Activated CD8-positive, alpha-beta memory T cell treated with anti-CD3 and anti-CD28 coated beads, Interleukin-2, amount 50 U/mL, for 4 hours (primary cell): ENCODE data around the gene LRP11.
"Not testable (repeated sequence)": the region's sequence is repeated elsewhere in the genome, so short reads cannot be mapped to it uniquely, and the experiment has no call there.

Experiments used
- DNase-seq: peaks from one replicate; pipeline ENCODE4 v3.0.0-alpha.2; 2020

LRP11 gene

DNA sequence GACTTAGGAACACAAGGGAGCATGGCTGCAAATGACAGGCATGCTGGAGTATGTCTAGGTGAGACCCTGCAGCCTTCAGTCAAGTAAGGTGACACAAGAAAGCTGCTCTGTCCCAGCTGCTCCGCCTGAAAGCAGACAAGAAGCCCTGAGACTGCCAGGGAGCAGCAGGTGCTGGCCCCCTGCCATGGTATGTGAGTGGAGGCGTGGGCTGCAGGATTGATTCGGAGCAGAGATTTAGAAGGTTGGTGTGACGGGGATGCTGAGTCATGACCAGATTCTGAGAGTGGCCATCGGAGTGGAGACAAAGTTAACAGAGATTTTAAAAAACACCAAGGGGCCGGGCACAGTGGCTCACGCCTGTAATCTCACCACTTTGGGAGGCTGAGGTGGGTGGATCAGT is 17.8 kb downstream of the LRP11 start:
- DNase-seq, result no peak

DNA sequence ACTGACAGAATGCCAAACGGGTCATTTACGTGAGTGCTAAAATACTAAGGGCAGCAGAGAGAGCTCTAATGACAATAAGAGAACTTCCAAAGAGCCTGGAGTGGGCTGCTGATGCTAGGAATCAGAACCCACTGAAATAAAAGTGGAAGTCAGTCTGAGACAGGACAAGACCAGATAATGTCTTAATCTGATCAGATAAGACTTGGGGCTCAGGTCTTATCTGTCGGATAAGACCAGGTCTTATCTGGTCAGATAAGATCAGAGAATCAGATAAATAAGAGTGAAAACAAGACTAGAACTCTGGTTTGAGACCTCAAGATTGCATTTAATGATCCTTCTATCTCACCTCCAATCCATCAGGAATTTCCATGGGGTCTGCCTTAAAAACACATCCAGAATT is 18.6 kb downstream of the LRP11 start:
- DNase-seq, result no peak

DNA sequence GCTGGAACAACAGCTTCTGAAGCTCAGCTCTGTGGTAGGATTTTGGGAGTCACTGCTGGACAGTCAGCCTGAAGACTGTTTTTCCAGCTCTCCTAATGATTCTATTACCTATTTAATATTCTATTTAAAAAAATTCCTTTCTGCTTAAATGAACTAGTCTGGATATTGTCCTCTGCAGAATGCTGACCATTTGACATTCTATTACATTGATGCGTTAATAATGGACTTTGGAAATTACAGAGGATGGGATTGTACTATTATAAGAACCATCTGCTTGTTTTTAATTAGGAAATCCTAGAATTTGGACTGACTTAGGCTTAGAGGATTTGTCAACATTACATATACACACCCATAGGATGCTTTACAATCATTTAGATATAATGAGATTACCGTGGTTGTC is 19.7 kb downstream of the LRP11 start:
- no peak for DNase-seq

DNA sequence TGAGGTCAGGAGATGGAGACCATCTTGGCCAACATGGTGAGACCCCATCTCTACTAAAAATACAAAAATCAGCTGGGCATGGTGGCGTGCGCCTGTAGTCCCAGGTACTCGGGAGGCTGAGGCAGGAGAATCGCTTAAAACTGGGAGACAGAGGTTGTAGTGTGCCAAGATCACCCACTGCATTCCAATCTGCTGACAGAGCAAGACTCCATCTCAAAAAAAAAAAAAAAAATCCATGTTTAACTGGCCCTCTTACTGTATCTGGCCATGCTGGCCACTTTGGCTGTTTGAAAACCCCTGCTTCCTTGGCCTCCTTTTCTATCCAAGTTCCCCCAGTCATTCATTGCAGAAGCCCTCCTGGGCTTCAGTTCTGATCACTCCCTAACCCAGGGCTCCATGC is 20.1 kb downstream of the LRP11 start:
- not testable (repeated sequence) for DNase-seq

DNA sequence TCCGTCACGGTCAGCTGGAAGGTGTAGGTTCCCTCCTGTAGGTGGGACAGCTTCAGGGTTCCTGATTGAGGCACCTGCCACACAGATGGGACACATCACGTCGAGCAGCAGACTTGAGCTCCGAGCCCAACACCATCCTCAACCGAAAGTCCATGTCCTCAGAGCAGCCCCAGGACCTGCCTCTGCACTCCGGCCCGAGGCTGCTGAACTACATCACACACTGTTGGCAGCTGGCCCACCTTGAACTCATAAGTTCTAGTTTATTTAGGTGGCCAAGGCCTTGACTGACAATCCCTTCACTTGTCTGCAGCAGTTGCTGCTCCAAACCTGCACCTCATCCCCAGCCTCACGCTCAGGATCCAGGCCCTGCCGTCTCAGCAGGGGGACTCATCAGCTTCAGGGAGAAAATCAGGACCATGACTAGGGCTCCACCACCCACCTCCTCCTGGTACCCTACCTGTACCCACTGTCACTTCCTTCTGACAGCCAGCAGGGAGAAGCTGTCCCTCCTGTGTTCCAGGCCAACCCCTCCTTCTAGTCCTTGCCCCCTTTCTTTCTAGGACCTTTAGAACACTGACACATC is 21.0 kb downstream of the LRP11 start:
- DNase-seq, result no peak

DNA sequence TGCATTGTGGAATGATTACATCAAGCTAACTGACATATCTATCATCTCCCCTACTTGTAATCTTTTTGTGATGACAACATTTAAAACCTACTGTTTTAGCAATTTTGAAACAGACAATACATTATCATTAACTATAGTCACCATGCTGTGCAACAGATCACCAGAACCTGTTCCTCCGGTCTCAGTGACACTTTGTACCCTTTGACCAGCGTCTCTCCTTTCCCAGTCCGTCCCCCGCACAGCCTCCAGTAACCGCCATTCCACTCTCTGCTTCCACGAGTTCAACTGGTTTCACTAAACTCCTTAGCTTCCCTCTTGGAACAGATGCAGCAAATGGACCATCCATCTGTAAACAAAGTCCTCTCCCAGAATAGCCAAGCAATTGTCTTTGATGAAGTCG is 21.8 kb downstream of the LRP11 start:
- no peak for DNase-seq

DNA sequence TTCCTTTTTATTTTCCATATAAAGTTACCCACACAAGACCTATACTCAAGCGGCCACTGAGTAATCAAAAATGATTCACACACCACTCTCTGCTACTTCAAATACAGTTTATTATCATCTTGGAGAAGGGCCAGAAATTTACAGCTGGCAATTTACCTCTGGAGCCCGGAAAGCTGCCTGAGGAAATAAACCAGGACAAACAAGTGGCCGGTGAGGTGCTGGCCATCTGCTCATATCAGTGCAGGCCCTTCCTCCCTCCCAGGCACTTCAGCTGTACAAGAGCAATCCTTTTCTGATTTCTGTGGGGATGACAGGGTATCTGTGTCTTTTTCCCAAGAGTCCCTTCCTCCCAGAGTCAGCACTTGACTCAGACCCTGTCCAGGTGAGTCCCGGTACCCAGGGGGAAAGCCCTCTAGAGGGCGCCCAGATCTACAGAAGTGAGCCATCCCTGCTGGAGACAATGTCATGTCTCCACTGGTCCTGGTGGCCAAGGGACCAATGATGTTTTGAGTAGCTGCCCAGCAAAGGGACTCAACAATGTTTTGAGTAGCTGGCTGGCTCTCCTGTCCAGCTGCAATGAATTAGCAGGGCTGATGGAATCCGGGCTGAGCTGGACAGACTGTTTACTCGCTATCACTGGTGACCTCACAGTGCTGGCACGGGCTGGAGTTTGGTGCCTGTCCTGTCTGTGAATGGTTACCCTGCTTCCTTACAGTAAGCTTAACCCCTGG is 23.6 kb downstream of the LRP11 start:
- peak; percentile 37 for DNase-seq

DNA sequence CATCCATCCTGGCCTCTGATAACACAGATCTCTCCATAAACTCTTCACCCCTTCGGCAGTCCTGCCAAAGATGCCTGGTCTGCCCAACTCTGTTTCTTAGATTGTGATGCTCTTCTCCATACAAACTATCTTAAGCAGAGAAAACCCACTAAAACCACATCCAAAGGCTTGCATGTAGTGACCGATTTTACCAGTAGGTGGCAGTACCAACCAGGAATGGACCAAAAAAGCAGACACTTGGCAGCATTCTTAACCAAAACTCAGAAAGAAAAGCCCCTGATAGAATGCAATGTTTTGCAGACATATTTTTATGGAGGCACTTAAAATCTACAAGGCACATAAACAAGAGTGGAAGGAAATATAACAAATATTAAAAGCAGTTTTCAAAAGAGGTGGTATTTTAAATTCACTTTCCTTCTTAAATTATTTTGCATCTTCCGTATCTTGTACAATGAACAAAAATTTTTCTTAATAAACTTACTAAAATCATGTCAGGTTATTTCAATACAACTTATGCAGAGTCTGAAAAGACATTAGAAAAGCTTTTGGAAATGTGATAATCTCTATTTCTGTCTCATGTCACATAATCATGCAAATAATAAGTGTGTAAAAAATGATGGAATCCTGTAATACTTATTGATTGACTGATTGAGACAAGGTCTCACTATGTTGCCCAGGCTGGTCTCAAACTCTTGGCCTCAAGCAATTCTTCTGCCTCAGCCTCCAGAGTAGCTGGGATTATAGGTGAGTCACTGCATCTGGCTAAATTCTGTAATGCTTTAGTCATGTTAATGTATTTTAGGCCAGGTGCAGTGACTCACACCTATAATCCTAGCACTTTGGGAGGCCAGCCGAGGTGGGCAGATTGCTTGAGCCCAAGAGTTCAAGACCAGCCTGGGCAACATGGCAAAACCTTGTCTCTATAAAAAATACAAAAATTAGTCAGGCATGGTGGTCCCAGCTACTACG is 29.4 kb downstream of the LRP11 start:
- peak; percentile 72 for DNase-seq

DNA sequence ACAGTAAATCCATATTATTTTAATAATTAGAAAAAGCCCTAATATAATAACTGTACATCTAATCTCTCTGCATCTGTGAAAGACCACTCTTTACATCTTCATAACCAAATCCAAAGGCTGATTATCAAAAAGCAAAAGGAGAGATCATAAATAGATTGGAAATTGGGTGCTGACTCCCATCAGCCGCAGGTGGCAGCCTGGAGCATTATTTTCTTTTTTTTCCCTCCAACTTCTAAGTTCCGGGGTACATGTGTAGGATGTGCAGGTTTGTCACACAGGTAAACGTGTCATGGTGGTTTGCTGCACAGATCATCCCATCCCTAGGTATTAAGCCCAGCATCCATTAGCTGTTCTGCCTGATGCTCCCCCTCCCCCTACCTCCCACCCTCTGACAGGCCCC is 30.5 kb downstream of the LRP11 start:
- no peak for DNase-seq

DNA sequence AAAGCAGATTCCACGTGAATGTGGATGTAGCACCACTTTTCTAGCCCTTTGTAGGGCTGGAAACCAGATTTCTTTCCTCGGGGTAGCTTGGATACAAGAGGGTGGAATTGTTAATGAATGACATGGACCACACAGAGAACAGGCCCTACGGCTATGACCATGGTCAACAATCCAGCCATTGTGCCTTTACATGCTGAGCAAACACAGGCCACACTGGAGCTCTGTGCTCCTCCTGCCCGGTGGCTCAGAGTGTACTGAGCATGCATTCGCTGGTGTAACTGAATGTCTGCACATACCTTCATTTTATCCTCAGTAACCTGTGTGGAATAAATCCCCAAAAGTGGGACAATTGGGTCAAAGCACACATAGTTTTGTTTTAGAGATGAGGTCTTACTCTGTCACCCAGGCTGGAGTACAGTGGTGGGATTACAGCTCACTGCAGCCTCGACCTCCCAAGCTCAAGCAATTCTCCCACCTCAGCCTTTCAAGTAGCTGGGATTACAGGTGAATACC is 32.8 kb downstream of the LRP11 start:
- no peak for DNase-seq

DNA sequence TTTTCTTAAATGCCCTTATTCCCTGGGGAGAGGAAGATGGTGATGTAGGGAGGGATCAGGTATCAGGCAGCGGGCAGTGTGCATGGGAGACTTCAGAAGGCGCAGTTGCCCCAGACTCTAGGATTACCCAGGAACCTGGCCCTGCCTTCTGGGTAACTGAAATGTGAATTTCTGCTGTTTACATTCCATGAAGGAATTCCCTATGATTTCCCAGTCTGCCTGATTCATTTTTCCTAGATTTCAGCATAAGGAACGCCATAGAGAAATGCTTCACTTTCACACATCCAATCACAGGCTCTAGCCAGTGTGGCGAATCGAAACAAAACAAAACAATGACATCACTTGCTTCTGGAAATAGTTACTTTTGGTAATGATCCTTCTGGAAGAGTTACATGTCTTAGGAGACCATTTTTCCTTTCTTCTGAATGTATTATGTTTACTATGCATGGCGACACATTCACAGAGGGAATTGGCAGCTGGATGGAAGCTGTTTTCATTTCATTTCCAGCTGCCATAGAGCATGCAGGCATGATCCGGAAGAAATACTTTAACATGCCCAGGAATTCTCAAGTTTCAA is 33.3 kb downstream of the LRP11 start:
- DNase-seq, result no peak

DNA sequence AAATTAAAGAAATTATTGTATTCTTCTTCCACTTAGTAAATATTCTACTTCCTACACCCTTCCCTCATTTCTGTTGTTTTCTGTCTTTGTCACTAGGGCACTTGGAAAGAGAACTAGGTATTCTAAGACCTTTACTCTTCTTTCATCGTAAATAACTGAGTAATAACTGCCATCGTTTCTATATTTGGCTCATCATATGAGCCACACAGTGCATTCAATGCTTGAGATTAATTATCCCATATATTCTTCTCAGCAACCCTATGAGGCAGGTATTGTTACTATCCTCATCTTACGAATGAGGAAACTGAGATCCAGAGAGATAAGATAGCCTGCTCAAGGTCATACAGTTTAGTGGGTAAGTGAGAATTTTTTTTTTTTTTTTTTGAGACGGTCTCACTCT is 38.9 kb downstream of the LRP11 start:
- no peak for DNase-seq

DNA sequence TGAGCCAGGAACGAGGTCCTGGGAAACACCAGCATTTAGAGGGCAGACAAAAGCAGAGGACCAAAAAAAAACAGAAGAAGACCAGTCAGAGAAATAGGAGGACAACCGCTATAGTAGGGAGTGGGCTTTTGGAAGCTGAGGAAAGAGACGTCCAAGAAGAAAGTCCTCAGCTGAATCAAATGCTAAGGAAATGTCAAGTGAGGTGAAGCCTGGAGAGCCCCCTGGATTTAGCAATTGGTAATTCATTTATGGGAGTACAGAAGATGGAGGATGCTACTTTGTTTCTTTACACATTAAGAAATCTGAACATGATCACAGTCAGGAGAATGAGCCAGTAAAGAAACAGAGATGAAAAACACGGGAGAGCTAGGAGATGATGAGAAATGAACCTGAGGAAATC is 41.1 kb downstream of the LRP11 start:
- no peak for DNase-seq

DNA sequence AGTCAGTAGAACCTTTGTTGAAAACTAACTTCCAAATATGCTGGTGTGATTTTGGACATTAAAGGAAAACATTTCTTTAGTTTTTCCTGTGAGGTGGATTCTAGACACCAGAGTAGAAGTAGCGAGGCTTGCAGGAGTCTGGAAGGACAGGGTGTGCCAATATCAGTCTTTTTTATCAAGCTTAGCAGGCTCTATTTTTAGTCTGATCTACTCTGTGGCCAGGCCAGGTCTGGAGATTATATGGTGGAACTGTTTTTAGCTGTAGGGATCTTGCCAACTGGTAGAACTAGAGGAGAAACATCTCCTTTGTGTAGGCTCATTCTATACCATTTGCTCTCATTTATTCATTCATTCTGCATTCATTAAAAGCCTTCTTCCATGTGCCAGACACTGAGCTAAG is 42.7 kb downstream of the LRP11 start:
- DNase-seq, result no peak

DNA sequence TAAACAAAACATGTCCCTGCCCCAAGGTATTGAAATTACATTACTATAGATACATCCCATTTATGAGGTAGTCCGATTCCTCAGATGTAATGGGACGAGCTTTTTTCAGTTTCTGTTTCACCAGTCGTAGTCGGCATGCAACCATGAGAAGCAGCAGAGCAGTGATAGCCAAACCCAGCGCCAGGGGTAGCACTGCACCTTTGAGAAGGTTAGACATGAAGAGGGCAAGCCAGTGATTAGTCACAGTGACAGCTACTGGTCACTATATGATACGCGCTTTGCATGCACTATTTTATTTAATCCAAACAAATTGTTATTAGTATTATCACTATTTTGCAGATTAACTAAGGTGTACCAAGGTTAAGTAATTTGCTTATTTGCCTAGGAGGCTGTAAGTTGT is 43.7 kb downstream of the LRP11 start:
- no peak for DNase-seq

DNA sequence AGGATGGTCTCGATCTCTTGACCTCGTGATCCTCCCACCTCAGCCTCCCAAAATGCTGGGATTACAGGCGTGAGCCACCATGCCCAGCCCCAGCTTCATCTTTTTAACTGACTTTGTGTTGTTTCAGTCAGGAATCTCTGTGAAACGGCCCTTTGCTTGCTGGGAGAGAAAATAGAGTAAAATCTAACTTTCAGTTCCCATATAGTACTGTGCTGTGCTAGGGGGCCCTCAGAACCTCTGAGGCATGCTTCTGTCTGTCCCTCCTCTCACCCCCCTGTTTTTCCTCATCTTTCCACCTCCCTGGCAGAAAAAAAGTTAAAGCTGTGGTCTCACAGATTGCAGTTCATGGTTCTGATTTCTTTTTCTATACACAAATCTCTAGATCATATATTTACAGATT is 48.4 kb downstream of the LRP11 start:
- DNase-seq, result no peak

DNA sequence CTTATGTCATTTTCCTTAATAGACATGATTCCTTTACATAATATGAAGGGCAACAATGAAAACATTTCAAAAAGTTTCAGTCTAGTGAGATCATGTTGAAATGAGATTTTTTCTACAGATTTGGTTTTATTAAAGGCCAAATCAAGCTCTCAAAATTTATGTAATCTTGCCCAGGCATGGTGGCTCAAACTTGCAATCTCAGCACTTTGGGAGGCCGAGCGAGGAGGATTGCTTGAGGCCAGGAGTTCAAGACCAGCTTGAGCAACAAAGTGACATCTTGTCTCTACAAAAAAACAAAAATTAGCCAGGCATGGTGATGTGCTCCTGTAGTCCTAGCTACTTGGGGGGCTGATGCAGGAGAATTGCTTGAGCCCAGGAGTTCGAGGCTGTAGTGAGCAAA is 50.8 kb downstream of the LRP11 start:
- DNase-seq, result no peak

DNA sequence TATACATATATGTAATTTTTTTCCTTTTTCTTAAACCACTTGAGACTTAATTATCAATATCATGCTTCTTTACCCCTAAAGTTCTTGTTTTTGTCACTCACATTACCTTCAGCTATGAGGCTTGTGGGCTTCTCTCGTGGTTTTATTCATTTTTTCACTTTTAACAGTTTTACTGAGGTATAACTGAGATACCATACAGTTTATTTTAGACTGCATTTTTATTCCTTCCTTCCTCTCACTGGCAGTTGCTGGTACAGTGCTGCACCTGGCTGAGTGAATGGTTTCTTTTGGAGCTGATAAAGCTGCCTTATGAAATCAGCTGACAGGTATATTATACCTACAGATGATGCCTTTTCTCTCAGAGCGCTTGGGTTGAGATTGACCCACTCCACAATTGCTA is 54.4 kb downstream of the LRP11 start:
- no peak for DNase-seq

DNA sequence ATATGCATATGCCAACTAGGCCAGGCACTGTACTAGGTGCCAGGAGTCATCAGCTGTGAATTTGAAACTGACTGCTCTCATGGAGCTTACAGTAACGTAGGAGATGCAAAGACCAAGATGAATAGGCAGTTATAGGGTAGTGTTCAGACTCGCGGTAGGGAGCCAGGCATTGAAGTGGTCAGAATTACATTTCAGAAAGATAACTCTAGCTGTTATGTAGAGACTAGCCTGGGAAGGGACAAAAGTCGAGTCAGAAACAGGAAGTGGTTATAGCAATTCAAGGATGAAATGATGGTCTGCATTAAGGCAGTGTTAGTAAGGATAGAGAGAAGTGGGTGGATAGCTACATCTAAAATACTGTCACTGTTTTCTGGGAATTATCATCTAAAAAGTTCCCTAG is 58.0 kb downstream of the LRP11 start:
- no peak for DNase-seq

DNA sequence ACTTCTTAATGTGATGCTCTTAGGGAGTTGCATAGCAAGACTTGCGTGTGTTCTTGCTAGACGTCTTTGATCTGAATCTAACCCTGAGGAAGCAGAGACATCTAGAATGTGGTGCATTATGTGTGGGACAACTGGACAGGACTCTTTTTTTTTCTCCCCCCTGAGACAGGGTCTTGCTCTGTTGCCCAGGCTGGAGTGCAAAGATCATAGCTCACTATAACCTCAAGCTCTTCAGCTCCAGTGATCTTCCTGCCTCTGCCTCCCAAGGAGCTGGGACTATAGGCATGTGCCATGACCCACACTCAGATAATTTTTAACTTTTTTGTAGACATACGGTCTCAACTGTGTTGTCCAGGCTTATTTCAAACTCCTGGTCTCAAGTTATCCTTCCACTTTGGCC is 80.6 kb downstream of the LRP11 start:
- DNase-seq, result no peak

DNA sequence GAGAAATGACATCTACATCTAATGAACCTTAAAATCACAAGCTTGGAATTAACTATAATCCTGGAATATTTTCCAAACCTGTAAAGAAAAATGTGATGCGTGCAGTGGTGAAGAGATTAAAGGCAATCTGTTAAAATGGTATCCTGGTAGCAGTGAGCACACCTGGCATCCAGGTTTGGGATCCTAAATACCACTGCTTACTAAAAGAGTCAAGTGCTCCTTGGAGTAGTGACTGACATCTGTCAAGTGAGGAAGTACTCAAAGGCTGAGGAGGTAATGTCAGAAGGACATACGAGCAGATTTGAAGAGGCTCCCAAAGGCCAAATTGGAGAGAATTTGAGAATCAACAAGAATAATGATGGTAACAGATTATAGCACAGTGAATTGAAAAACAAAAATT is 81.8 kb downstream of the LRP11 start:
- DNase-seq, result no peak

DNA sequence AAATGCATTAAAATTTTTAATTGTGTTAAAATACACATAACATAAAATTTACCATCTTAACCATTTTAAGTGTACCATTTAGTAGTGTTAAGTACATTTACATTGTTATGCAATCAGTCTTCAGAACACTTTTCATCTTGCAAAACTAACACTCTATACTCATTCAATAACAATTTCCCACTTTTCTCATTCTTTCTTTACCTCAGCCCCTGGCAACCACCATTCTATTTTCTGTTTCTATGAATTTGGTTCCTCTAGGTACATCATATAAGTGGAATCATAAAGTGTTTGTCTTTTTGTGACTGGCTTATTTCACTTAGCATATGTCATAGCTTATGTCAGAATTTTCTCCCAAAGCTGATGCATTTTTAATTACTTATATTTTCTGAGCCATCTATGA is 82.4 kb downstream of the LRP11 start:
- no peak for DNase-seq

DNA sequence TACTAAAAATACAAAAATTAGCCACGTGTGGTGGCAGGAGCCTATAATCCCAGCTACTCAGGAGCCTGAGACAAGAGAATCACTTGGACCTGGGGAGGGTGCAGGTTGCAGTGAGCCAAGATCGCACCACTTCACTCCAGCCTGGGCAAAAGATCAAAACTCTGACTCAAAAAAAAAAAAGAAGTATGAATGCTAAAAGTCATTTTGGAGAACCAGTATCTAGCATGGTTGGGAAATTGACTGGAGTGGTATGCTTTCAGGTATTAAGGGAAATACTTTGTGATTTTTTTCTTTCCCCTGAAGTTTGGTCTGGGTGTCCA is 84.6 kb downstream of the LRP11 start:
- no peak for DNase-seq

DNA sequence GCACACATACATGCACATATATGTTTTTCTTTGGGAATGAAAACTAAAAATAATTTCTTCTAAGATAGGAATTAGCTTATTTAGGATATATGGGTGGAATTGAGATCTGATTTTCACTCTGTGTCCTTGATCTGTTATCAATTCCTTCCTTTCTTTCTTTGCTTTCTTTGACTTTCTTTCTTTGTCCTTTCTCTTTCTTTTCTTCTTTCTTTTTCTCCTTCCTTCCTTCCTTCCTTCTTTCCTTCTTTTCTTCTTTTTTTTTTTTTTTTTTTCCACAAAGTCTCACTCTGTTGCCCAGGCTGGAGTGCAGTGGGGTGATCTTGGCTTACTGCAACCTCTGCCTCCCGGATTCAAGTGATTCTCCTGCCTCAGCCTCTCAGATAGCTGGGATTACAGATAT is 86.5 kb downstream of the LRP11 start:
- DNase-seq, result no peak
